OCI-LY7 (cell line): Measurements from ENCODE around the gene TEX9.

Source experiments
- CTCF ChIP-seq: fragments of 200-600 bp; sonication (generic); conservative IDR thresholded peaks from 2 replicates; pipeline ENCODE4 v1.5.1; 2014; ENCODE audit warnings: mild to moderate bottlenecking, antibody characterized with exemption, low read length, moderate library complexity, mixed read lengths
- EZH2phosphoT487 ChIP-seq: fragments of 200-600 bp; sonication (generic); IDR thresholded peaks from 2 replicates; pipeline ENCODE4 v1.6.1; 2018; ENCODE audit warnings: low read depth, borderline replicate concordance, mild to moderate bottlenecking, mixed run types, antibody characterized with exemption, low read length, moderate library complexity, mixed read lengths

GRCh38 chr15:56369234-56369633 lies 4.0 kb downstream of the TEX9 start:
- TF ChIP-seq CTCF (no peak), EZH2phosphoT487 (no peak)
